Loucy (cell line): ENCODE data around the gene AMOTL1.

ENCODE experiments used
- H2AFZ ChIP-seq: fragments of 200-600 bp; sonication (generic); 2 replicates; pipeline ENCODE4 v1.6.0; 2016; ENCODE audit warnings: antibody characterized with exemption, mild to moderate bottlenecking, low read length, moderate library complexity
- H3F3A ChIP-seq: fragments of 200-600 bp; 2 replicates; pipeline ENCODE4 v1.6.0; 2016; ENCODE audit warnings: antibody characterized with exemption, low read depth, mild to moderate bottlenecking
- H3K27me3 ChIP-seq: fragments of 200-600 bp; sonication (generic); 2 replicates; pipeline ENCODE4 v1.6.1; 2014; ENCODE audit warnings: low read length, mild to moderate bottlenecking; ENCODE audit not compliant: insufficient read depth, poor library complexity, severe bottlenecking
- H3K36me3 ChIP-seq: fragments of 200-600 bp; sonication (generic); 2 replicates; pipeline ENCODE4 v1.6.1; 2016; ENCODE audit warnings: low read length; ENCODE audit not compliant: insufficient read depth
- H3K4me1 ChIP-seq: fragments of 200-600 bp; sonication (generic); 2 replicates; pipeline ENCODE4 v1.5.1; 2014; ENCODE audit warnings: low read length, mild to moderate bottlenecking; ENCODE audit not compliant: insufficient read depth, poor library complexity, severe bottlenecking
- H3K4me2 ChIP-seq: fragments of 200-600 bp; sonication (generic); 2 replicates; pipeline ENCODE4 v1.6.0; 2014; ENCODE audit warnings: antibody characterized with exemption, low read length, low read depth, mild to moderate bottlenecking; ENCODE audit not compliant: poor library complexity, severe bottlenecking
- H3K4me3 ChIP-seq: fragments of 200-600 bp; sonication (generic); 2 replicates; pipeline ENCODE4 v1.5.1; 2014; ENCODE audit warnings: low read length, mild to moderate bottlenecking, mixed read lengths; ENCODE audit not compliant: poor library complexity, severe bottlenecking
- H3K79me2 ChIP-seq: fragments of 200-600 bp; sonication (generic); 2 replicates; pipeline ENCODE4 v1.6.1; 2014; ENCODE audit warnings: low read length; ENCODE audit not compliant: insufficient read depth
- H3K9ac ChIP-seq: fragments of 200-600 bp; sonication (generic); 2 replicates; pipeline ENCODE4 v1.6.0; 2014; ENCODE audit warnings: mild to moderate bottlenecking, low read depth, low read length, moderate library complexity; ENCODE audit not compliant: poor library complexity, severe bottlenecking
- H3K9me2 ChIP-seq: fragments of 200-600 bp; sonication (generic); replicated peaks from 2 replicates; pipeline ENCODE4 v1.6.1; 2016; ENCODE audit warnings: low read depth, low read length, mixed read lengths
- H3K9me3 ChIP-seq: fragments of 200-600 bp; sonication (generic); 2 replicates; pipeline ENCODE4 v1.6.1; 2014; ENCODE audit warnings: mild to moderate bottlenecking, antibody characterized with exemption, low read length, low read depth; ENCODE audit not compliant: insufficient read depth
- H4K20me1 ChIP-seq: fragments of 200-600 bp; sonication (generic); 2 replicates; pipeline ENCODE4 v1.6.0; 2014; ENCODE audit warnings: antibody characterized with exemption, low read length, mild to moderate bottlenecking; ENCODE audit not compliant: insufficient read depth, poor library complexity, severe bottlenecking
- EZH2phosphoT487 ChIP-seq: fragments of 200-600 bp; IDR thresholded peaks from 2 replicates; pipeline ENCODE4 v1.6.1; 2018; ENCODE audit warnings: antibody characterized with exemption, mild to moderate bottlenecking, moderate library complexity, borderline replicate concordance
- TF ChIP-seq, protein P1 (sequence below): fragments of 200-600 bp; sonication (generic); conservative IDR thresholded peaks from 2 replicates; pipeline ENCODE4 v1.5.1; 2014; ENCODE audit warnings: mild to moderate bottlenecking, antibody characterized with exemption, low read length

Gene AMOTL1

DNA sequence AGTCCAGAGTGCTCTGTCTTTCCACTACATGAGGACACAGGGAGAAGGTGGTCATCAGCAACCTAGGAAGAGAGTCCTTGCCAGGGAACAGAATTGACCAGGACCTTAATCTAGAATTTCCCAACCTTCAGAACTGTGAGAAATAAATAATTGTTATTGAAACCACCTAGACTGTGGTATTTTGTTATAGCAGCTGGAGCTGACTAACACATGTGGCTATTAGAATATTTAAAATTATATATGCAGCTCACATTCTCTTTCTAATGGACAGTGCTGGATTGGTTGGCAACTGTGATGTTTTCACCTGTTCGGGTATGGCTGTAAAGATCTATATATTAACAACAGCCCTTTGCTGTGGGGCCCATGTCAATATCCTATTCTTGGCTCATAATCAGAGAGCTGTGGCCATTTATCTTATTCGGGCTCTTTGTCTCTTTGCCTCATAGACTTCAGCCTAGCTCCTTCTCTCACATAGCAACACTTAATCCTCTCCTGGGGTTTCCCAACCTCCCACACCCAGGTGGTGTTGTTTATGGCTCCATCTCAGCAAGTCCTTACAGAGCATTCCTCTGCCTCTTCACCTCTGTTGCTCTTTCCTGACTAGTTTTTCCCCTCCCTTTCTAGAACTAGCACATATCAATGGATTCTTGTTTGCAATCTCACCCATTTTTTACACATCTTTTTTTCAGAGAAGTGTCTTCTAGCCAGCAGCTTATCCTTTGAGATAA is 46.4 kb upstream of the AMOTL1 start:
- H3K9me3 ChIP-seq, result no peaks in the 10 kb centered on the region
- no peak overlapping the region for H3K4me3 ChIP-seq
- no peak for TF ChIP-seq EZH2phosphoT487
- TF ChIP-seq, protein P1, sequence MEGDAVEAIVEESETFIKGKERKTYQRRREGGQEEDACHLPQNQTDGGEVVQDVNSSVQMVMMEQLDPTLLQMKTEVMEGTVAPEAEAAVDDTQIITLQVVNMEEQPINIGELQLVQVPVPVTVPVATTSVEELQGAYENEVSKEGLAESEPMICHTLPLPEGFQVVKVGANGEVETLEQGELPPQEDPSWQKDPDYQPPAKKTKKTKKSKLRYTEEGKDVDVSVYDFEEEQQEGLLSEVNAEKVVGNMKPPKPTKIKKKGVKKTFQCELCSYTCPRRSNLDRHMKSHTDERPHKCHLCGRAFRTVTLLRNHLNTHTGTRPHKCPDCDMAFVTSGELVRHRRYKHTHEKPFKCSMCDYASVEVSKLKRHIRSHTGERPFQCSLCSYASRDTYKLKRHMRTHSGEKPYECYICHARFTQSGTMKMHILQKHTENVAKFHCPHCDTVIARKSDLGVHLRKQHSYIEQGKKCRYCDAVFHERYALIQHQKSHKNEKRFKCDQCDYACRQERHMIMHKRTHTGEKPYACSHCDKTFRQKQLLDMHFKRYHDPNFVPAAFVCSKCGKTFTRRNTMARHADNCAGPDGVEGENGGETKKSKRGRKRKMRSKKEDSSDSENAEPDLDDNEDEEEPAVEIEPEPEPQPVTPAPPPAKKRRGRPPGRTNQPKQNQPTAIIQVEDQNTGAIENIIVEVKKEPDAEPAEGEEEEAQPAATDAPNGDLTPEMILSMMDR, result no peak
- no peaks in the 10 kb centered on the region for H3K36me3 ChIP-seq
- no peaks in the 10 kb centered on the region for H3K9me2 ChIP-seq
- H3K79me2 ChIP-seq, result no peaks in the 10 kb centered on the region
- no peaks in the 10 kb centered on the region for H3K27me3 ChIP-seq
- no peaks in the 10 kb centered on the region for H4K20me1 ChIP-seq
- H3F3A ChIP-seq, result no peaks in the 10 kb centered on the region
- H3K4me2 ChIP-seq, result no peak overlapping the region
- H3K9ac ChIP-seq, result no peak overlapping the region
- no peaks in the 10 kb centered on the region for H3K4me1 ChIP-seq
- no peak overlapping the region for H2AFZ ChIP-seq

- Histone ChIP-seq H3K9me2 (no peaks in the 10 kb centered on the region), H3K79me2 (no peaks in the 10 kb centered on the region), H3K4me3 (no peak overlapping the region), H3K4me2 (no peak overlapping the region), H3K9ac (no peak overlapping the region), H4K20me1 (no peaks in the 10 kb centered on the region), H3K36me3 (no peaks in the 10 kb centered on the region), H3F3A (no peaks in the 10 kb centered on the region), H2AFZ (no peak overlapping the region), H3K9me3 (no peaks in the 10 kb centered on the region), H3K27me3 (no peaks in the 10 kb centered on the region), H3K4me1 (no peaks in the 10 kb centered on the region)
- TF ChIP-seq, protein P1, result no peak
These were observed 45.4 kb upstream of the AMOTL1 start for GRCh38 chr11:94722735-94723134.

GRCh38 chr11:94725097-94725496 is 43.1 kb upstream of the AMOTL1 start:
- H3K9me2 ChIP-seq, result no peaks in the 10 kb centered on the region
- no peak overlapping the region for H3K9ac ChIP-seq
- no peak overlapping the region for H3K4me3 ChIP-seq
- H3F3A ChIP-seq, result no peaks in the 10 kb centered on the region
- no peaks in the 10 kb centered on the region for H4K20me1 ChIP-seq
- H3K36me3 ChIP-seq, result no peaks in the 10 kb centered on the region
- H3K79me2 ChIP-seq, result no peaks in the 10 kb centered on the region
- no peaks in the 10 kb centered on the region for H3K27me3 ChIP-seq
- H3K4me1 ChIP-seq, result peaks cover 2% of the 10 kb centered on the region
- no peak for TF ChIP-seq EZH2phosphoT487
- TF ChIP-seq, protein P1, result no peak
- H3K9me3 ChIP-seq, result no peaks in the 10 kb centered on the region
- H3K4me2 ChIP-seq, result no peak overlapping the region
- H2AFZ ChIP-seq, result no peak overlapping the region
